OCI-LY7 (cell line): ENCODE data around the gene PFN4. TPM values are rescaled to one million over a fixed set of nuclear protein-coding genes. Genes with fewer than 3 reads are reported as not detected.
A peak's percentile ranks its signal among the peaks of the same experiment; 100 is the strongest.

Source experiments
- BruUV-seq: library from RNA; stranded (reverse); fragments of 400-500 nt; replicated peaks from 2 replicates; lab custom pipeline; 2021; lab: Mats Ljungman, UMichigan
- CTCF ChIA-PET: fragments of 300-600 bp; sonication (Branson Sonifier 250); formaldehyde crosslinking; loops from one replicate; lab custom pipeline; 2022; ENCODE audit warnings: antibody characterized with exemption; ENCODE audit not compliant: unreplicated experiment; lab: Charles Lee
- POLR2A ChIA-PET: fragments of 300-600 bp; sonication (Branson Sonifier 250); formaldehyde crosslinking; loops from one replicate; lab custom pipeline; 2022; ENCODE audit warnings: antibody characterized with exemption; lab: Charles Lee
- DNase-seq: peaks from one replicate; pipeline ENCODE4 v3.0.0-alpha.2; 2015; ENCODE audit warnings: low spot score
- H2AFZ ChIP-seq: fragments of 200-600 bp; sonication (generic), shearing (Covaris generic); 2 replicates; pipeline ENCODE4 v1.6.1; 2014; ENCODE audit warnings: mild to moderate bottlenecking, antibody characterized with exemption, low read length, moderate library complexity
- H3K27ac ChIP-seq: fragments of 200-600 bp; sonication (generic); 2 replicates; pipeline ENCODE4 v1.5.1; 2014; ENCODE audit warnings: mixed run types, low read depth, mild to moderate bottlenecking, moderate library complexity, low read length, inconsistent platforms; ENCODE audit not compliant: poor library complexity, severe bottlenecking
- H3K36me3 ChIP-seq: fragments of 200-600 bp; sonication (generic); 2 replicates; pipeline ENCODE4 v1.6.1; 2014; ENCODE audit warnings: mild to moderate bottlenecking, antibody characterized with exemption, low read length, moderate library complexity, mixed read lengths; ENCODE audit not compliant: insufficient read depth
- H3K4me1 ChIP-seq: fragments of 200-600 bp; sonication (generic); 2 replicates; pipeline ENCODE4 v1.5.1; 2014; ENCODE audit warnings: mild to moderate bottlenecking, low read length; ENCODE audit not compliant: insufficient read depth, poor library complexity, severe bottlenecking
- H3K4me2 ChIP-seq: fragments of 200-600 bp; sonication (generic); 2 replicates; pipeline ENCODE4 v1.6.1; 2014; ENCODE audit warnings: mild to moderate bottlenecking, low read length
- H3K4me3 ChIP-seq: fragments of 200-600 bp; sonication (generic); 2 replicates; pipeline ENCODE4 v1.5.1; 2014; ENCODE audit warnings: mild to moderate bottlenecking, low read depth, low read length; ENCODE audit not compliant: poor library complexity, severe bottlenecking
- H3K79me2 ChIP-seq: fragments of 200-600 bp; sonication (generic); 2 replicates; pipeline ENCODE4 v1.6.1; 2016; ENCODE audit warnings: low read depth, mild to moderate bottlenecking, low read length, moderate library complexity, mixed read lengths; ENCODE audit not compliant: insufficient read depth
- H3K9me2 ChIP-seq: fragments of 200-600 bp; sonication (generic); 2 replicates; pipeline ENCODE4 v1.6.1; 2016; ENCODE audit warnings: mild to moderate bottlenecking, low read length, mixed read lengths; ENCODE audit not compliant: insufficient read depth
- H3K9me3 ChIP-seq: fragments of 200-600 bp; sonication (generic); 2 replicates; pipeline ENCODE4 v1.6.1; 2014; ENCODE audit warnings: mild to moderate bottlenecking, mixed run types, low read length, mixed read lengths
- H4K20me1 ChIP-seq: fragments of 200-600 bp; sonication (generic); 2 replicates; pipeline ENCODE4 v1.6.1; 2014; ENCODE audit warnings: mild to moderate bottlenecking, antibody characterized with exemption, low read length, moderate library complexity, mixed read lengths; ENCODE audit not compliant: insufficient read depth
- CTCF ChIP-seq: fragments of 200-600 bp; sonication (generic); conservative IDR thresholded peaks from 2 replicates; pipeline ENCODE4 v1.5.1; 2014; ENCODE audit warnings: mild to moderate bottlenecking, antibody characterized with exemption, low read length, moderate library complexity, mixed read lengths
- EZH2phosphoT487 ChIP-seq: fragments of 200-600 bp; sonication (generic); IDR thresholded peaks from 2 replicates; pipeline ENCODE4 v1.6.1; 2018; ENCODE audit warnings: low read depth, borderline replicate concordance, mild to moderate bottlenecking, mixed run types, antibody characterized with exemption, low read length, moderate library complexity, mixed read lengths
- intact Hi-C: fragments of 100-400 bp; cut with micrococcal nuclease; formaldehyde crosslinking; loops from one replicate; pipeline ENCODE4 v1.10.0; 2022; ENCODE audit not compliant: unreplicated experiment
- total RNA-seq, 2 experiments: library from RNA; depleted of rRNA in 1 of 2; stranded (reverse); fragments of >200 nt in 1 of 2; shearing (Covaris generic) in 1 of 2; gene quantifications; 2 replicates each; pipeline ENCODE4 v1.2.3, GENCODE V29; 2014 to 2022

The PFN4 gene
- total RNA-seq, 2 experiments from 2014 or later: not detected

- ChIA-PET POLR2A (interaction anchor here (0.5 to 2.2 kb wide), 3 partner anchors 158 to 240 kb away, joined by 3 to 13 read pairs (median 3); partner anchors contain the start of gene ATAD2B), CTCF (interaction anchor here (0.8 to 1.4 kb wide), 2 partner anchors 8 to 160 kb away, joined by 3 to 8 read pairs; partner anchors contain the start of gene SF3B6)
- H3K9me3 ChIP-seq: no peaks in the 10 kb centered on the region
- no TSS peak for BruUV-seq
- peak; percentile 75 for DNase-seq
- H4K20me1 ChIP-seq: no peaks in the 10 kb centered on the region
- peak within 1 kb of the TSS; percentile 31 for H3K27ac ChIP-seq
- H3K4me3 ChIP-seq: peak within 1 kb of the TSS; percentile 67
- no peaks in the 10 kb centered on the region for H3K79me2 ChIP-seq
- H3K36me3 ChIP-seq: no peaks in the 10 kb centered on the region
- no peak for TF ChIP-seq EZH2phosphoT487
- peak; percentile 89 for TF ChIP-seq CTCF
- peaks cover 15% of the 10 kb centered on the region for H3K4me1 ChIP-seq
- H3K4me2 ChIP-seq: peak within 1 kb of the TSS; percentile 80
- H2AFZ ChIP-seq: peak within 1 kb of the TSS; percentile 83; the same call in 1 of the 2 replicates
- intact Hi-C loops: loop anchor here (2.0 kb wide), 5 partner anchors 58 to 298 kb away; partner anchors contain the start of gene ATAD2B
- no peaks in the 10 kb centered on the region for H3K9me2 ChIP-seq
Observed at GRCh38 chr2:24084386-24085199, 38.5 kb downstream of the PFN4 start, which contains the start of gene TP53I3. Gene TP53I3, minus strand, starts transcription at chr2:24084834. Its CDS starts 508 bp downstream, at chr2:24084326.

GRCh38 chr2:24083567-24084385 is 39.4 kb downstream of the PFN4 start:
- no peaks in the 10 kb centered on the region for H4K20me1 ChIP-seq
- intact Hi-C loops: loop anchor here (2.0 kb wide), 5 partner anchors 57 to 299 kb away; partner anchors contain the start of gene ATAD2B
- H3K79me2 ChIP-seq: no peaks in the 10 kb centered on the region
- peak; percentile 85 for DNase-seq
- peak overlapping the region; percentile 31 for H3K27ac ChIP-seq
- TF ChIP-seq EZH2phosphoT487 (no peak), CTCF (no peak)
- peaks cover 15% of the 10 kb centered on the region for H3K4me1 ChIP-seq
- POLR2A ChIA-PET: interaction anchor here (0.5 to 2.2 kb wide), 3 partner anchors 157 to 567 kb away, joined by 3 to 13 read pairs (median 3); partner anchors contain the start of gene ATAD2B
- peak overlapping the region; percentile 80 for H3K4me2 ChIP-seq
- no peaks in the 10 kb centered on the region for H3K9me2 ChIP-seq
- BruUV-seq: no TSS peak
- CTCF ChIA-PET: interaction anchor here (0.8 to 1.4 kb wide), 2 partner anchors 8 to 159 kb away, joined by 3 to 8 read pairs; partner anchors contain the start of gene SF3B6
- H3K36me3 ChIP-seq: no peaks in the 10 kb centered on the region
- H2AFZ ChIP-seq: peak overlapping the region; percentile 83; the same call in 1 of the 2 replicates
- no peaks in the 10 kb centered on the region for H3K9me3 ChIP-seq
- H3K4me3 ChIP-seq: peak overlapping the region; percentile 67
